Measurements from ENCODE around the gene SLIT3.
A peak's percentile ranks its signal among the peaks of the same experiment; 100 is the strongest.

Gene SLIT3

DNA sequence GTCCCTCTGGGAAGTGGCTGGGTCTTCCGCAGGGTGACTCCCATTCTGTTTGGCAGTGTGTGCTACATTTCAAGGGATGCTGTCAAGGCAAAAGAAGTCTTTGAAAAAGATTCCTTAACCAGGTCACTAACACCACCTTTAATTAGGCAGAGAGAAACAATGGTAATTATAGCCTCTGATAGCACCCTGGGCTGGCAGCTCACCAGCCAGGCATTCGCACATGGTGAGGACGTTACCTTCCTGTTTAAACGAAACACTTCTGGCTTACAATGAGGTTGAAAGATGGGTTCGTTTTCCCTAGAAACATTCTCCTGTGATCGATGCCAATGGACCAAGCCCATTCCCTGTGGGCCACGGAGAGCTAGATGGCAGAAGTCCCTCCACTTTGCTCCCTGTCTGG is 491.7 kb downstream of the SLIT3 start:
- no peak for DNase-seq

DNA sequence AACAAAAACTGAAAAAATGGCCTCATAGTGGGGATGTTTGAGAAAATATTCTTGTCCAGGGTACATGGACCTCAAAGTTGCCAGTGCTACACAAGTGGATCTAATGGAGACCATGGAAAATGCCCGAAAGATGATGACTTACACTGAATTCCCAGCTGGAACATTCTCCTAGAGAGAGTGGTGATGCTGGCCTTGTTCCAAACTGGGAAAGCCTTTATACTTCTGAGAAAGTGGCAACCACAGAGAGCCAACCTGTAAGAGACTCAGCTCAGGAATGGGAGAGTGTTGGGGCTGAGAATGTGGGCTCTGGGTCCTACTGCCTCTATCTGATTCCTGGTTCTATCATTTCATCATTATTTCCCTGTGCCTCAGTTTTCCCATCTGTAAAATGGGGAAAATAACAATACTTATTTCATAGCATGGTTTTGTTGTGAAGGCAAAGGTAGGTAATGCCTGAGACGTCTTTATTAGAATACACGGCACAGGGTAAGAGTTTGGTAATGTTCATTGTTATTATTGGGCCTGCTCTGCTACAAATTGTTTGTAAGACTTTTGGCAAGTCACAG is 492.8 kb downstream of the SLIT3 start:
- no peak for DNase-seq

DNA sequence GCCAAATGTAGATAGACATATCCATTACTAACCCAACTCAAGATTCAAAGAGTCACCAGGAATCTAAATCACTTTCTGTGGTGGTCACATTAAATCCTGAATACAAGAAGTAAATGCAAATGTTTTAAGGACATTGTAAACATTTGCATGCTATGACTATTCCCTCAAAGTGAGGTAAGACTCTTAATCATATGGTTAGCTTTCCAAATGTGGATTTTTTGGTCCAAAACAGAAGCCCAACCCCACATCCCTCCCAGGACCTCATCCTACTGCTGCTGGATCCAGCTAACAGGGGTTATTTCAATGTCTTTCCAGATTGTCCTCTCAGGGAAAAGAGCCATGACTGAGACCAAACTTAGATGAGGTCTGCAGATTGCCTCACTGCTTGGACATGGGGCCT is 493.7 kb downstream of the SLIT3 start:
- no peak for DNase-seq

DNA sequence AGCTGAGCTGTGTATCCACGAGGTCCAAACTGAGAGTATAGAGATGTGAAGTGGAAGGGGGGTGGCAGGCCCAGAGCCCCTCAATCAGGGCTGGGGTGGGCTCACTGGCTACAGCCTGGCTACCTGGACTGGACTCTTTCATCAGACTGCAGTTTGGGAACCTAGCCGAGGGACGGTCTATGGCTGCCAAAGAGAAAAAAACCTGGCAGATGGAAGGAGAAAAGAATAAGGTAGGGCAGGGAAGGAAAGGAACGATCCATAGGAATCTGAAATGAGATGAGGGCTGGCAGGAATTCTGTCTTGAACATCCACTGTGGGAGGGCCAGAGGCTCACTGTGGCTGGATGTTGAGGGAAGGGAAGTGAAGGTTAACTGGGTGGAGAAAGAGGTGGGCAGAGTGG is 497.4 kb downstream of the SLIT3 start:
- DNase-seq: no peak

DNA sequence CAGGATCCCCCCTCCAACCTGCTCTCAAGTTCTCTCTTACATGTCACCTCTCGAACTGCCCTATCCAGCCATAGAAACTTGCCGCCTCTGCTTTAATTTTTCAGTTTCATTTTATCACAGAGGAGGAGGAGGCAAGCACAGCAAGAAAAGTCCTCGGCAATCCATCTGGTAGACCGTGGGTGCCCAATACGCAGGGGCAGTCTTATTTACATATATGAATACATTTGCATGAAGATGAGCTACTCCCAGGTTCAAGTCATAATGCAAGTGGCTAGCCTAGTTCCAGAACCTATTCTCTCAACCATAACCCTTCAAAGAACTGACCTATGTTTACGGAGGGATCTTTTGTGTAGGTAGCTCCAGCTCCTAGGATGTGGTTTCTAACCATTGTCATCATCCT is 498.6 kb downstream of the SLIT3 start:
- DNase-seq: no peak

DNA sequence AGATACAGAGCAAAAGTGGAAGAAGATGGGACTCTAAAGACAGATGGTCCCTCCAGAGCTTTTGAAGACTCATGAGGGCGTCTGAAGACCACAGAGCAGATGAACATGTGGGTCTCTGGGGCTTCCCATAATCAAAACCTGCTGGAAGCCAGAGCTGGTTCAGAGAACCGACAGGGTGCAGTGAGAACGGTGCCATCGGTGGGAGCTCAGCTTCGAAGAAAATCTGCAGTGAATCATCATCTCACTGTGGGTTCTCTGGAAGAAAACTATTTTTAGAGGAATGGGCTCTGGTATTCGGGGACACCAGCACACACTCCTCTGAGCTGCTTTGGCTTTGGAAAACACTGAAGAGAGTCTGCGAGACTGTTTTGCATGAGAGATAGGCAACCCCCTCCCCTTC is 499.4 kb downstream of the SLIT3 start:
- no peak for DNase-seq

DNA sequence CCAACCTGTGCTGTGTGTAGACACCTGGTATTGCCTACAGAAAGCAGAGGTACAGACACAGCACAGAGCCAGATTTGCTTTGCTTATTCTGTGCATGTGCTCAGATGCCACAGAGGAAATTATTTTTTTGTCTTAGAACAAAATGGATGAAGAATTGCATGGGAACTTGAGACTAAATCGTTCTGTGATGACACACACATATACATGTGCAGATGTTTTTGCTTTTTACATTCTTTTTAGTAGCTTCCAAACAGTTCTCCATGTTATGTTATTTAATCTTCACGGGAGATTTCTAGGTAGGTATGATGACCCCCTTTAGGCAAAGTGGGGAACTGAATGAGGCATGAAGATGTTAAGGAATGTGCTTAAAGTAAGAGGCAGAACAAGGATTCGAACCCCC is 500.2 kb downstream of the SLIT3 start:
- no peak for DNase-seq

DNA sequence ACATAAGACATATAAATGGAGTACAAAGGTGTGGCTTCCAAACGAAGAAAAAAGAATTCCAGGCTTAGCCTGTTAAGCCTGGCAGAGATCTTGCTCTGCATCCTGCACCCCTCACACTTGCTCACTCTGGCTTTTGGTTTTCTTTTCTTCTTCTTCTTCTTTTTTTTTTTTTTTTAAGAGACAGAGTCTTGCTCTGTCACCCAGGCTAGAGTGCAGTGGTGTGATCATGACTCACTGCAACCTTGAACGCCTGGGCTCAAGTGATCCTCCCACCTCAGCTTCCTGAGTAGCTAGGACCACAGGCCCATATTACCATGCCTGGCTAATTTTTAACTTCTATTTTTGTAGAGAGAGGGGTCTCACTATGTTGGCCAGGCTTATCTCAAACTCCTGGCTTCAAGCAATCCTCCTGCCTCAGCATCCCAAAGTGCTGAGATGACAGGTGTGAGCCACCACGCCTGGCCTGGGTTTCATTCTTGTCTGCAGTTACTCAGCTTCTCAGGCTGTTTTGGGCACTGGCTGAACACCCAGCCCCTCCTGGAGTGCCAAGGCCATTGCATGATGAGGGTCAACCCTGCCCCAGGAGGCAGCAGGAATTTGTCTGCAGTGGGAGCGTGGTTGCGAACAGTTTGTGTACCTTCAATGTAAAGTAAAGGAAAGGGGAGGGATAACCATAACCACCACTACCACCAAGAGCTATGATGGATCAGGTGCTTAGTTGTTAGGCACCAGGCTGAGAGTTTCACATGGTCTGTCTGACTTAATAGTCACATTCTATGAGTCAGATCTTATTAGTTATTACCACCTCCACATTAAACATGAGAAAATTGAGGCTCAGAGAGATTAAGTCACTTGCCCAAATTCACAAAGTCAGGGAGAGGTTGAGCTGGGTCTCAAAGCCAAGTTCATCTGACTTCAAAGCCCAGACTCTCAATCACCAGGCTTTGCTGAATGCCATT is 502.6 kb downstream of the SLIT3 start:
- DNase-seq: no peak

DNA sequence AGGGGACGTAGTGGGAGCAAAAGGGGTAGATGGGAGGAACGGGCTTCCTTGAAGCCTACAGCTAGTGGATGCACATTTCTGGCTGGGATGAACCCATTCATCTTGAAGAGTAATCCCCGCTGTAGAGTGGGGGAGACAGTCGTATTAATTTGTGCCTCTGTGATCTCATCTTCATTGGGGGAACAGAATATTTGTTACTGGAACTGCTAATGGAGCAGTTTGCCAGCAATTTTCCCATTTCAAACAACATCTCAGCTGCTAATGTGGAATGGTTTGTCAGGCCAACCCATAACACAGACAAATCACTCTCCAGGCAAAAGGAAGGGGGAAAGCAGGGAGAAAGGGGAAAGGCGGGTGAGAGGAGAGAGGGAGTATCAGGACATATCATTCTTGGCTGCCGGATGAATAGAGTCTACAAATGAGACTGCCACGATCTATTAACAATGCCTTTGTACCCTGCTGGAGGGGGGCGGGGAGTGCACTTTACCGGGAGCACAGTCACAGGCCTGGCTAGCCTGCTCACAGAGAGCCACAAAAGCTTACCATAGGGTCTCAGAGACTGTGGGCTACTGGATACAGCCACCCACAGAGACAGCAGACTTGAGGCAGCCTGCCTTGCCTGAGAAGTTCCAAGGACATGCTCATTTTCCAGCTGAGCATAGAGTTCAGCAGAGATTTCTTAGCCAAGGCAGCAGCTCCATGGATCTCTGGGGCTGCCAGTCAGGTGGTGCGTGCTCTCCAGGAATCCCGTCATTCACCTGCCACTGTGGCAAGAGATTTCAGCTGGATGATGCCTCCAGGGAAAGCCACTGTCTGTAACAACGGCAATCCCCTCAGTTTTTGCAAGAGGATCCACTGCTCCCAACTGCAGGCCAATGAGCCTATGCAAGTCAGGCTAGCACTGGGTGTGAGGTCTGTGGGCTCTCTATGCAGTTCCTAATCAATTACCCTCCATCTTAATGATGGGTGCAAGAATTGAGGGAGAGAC is 504.1 kb downstream of the SLIT3 start:
- no peak for DNase-seq

DNA sequence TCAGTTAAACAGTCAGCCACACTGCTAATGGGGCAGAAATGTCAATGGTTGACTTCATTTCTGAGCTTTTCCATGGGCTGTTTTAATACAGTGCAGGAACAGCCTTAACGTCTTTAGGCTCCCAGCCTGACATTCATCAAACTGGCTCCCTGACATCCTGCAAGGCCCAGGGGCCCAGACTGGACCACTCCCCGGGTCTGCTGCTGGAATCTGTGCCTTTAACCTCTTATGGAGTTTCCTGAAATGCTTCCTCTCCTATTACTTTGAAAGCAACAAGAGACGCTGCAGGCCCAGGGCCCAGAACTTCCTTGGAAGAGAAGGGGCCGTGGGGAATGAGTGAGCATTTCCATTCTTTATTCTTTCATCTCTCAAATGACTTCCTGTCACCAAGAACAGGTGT is 504.9 kb downstream of the SLIT3 start:
- DNase-seq: no peak

DNA sequence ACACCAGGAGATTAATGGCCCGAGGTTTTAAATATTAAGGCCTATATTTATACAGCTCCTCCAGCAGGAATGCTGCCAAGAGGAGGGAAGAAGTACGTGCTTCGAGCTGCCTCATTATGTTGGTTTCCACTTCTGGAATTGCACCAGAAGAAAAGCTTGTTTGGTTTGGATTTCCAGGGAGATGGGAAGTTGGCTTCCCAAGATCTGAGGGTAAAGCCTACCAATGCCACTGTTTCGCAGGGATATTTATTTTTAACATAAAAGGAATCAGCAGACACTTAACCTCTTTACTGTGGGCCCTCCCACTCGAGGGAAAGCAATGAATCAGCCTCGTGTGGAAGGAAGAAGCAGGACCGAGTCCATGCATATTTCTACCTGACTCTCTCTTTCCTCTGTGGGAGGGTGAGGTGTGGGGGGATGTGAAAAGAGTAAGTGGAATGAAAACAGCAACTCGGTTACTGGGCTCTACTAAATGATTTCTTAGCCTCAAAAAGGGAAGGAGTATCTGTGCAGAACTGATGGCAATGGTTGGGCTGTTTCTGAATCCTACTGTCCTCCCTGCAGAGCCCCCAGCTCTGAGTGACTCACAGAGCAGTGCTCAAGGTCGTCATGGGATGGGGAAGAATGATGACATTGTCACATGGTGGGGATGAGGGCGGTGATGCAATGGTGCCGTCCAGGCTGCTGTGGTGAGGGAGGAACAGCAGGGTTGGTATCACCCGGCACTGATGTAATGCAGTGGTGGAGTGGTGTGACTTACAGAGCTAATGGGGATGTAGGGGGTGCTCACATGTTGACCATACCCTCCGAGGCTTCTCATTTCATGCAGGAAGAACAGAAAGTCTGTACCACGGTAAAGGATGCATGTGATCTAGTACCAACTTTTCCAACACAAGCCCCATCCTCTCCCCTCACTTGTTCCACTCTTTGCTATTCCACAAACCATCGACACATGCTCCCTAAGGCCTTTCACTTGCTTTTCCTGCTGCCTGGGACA is 506.8 kb downstream of the SLIT3 start:
- DNase-seq: peak in 1 of 2 donors; percentile 44

DNA sequence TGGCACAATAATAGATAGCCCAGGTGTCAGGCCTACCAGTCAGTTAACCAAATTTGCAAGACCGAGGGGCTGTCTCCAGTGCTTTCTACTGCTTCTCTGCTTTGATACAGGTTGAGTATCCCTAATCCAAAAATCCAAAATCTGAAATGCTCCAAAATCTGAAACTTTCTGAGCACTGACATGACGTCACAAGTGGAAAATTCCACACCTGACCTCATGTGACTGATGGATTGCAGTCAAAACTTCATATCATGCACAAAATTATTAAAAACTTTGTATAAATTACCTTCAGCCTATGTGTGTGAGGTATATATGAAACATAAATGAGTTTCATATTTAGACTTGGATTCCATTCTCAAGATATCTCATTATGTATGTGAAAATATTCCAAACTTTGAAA is 508.3 kb downstream of the SLIT3 start:
- no peak for DNase-seq

DNA sequence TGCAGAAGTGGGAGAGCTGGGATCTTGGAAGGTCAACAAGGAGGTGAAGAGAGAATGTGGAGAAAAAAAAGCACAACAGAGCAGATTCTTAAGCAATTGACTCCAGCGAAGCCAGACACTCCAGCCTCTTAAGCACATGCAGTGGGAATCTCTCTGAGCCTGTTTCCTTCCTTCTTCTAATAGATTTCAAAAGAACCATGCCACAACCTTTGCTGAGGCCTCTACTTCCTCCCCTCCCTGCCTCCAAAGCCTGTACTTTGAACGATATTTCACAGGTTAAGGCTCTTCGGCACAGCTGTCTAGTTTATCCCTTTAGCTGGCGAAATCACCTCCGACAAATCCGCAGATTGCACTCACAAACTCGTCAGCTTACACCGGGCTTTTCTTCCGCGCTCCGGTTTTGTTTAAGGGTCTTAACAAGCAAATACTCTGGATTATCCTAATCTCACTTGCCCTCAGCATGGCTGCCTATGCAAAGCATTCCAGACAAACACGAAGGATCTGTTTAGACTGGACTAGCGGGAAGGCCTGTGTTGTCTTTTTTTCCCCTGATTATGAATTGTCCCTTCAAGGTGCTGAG is 510.2 kb downstream of the SLIT3 start:
- DNase-seq: no peak

DNA sequence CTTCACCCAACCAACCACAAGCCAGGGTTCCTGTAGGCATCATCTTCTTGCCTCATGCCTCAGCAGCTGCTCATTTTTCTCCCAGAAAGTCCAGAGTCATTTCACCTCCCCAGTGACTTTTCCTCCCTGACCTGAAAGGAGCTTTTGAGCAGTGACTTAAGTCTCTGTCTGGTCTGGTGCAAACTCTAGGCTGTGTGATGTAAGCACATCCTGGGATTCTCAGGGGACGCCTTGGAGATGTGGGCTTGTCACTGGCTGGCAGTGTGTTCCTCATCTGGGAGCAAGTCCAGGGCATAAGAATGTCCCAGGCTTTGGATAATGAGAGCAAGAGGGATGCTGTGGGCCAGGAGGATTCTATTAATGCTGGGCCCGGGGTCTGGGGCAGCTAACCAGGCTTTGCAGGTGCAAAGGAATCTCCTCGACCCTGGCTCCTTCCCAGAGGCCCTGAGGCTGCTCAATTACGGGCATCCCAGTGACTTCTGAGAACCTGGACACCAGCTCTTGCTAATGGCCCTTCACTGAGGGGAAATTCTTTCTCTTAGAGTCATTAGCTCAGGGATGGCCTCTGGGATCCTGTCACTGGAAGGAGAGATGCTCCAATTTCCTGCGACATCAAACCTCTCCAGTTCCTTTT is 510.8 kb downstream of the SLIT3 start:
- DNase-seq: no peak

DNA sequence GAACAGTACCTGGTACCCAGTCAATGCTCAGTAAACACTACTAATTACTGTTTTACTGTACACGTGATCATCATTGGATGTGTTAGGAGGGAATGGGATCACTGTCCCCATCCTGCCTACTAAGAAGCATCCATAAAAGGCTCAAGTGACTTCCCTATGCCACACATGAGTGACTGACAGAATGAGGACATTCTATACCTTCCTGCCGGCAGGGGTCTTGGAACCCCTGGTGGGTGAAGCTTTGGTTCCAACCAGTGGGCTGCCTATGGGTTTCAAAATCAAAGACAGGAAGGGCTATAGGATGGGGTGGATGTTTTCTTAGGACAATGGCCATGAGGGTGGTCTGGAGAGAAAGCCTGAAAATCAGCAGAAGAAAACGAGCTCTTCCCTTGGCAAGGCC is 512.2 kb downstream of the SLIT3 start:
- no peak for DNase-seq

DNA sequence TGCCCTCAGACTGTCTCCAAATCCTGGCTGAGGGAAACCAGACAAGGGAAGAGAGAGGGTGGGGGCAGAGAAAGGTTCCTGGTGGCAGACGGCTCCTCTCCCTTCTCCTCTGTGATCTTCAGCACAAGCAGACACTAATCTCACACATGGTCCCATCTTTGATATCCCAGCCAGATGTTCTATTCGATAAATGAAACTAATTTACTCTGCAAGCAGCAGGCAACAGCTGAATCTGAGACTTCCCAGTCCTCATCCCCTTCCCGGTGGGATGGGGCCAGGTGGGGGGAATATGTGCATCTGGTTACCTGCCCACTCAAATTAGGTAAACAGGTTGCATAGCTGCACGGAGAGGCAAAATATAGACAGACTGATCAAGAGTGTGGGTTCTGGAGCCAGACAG is 512.8 kb downstream of the SLIT3 start:
- no peak for DNase-seq

DNA sequence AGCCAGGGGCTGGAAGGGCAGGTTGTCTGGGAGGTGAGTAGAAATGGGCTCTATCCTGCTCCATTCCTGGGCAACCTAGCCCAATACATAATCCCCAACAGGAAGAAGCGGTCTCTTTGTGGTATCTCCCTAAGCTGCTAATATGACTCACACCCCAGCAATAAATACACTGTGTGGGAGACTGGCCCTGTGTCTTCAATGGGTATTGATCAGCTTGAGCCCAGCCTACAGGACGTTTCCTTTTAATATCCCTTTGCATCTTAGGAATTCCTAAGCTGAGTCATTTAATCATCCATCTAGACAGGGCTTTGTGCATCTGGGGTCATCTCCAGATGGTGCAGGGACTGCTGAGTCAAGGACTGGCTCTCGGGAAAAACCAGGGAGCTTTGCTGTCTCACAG is 514.8 kb downstream of the SLIT3 start:
- DNase-seq: no peak

DNA sequence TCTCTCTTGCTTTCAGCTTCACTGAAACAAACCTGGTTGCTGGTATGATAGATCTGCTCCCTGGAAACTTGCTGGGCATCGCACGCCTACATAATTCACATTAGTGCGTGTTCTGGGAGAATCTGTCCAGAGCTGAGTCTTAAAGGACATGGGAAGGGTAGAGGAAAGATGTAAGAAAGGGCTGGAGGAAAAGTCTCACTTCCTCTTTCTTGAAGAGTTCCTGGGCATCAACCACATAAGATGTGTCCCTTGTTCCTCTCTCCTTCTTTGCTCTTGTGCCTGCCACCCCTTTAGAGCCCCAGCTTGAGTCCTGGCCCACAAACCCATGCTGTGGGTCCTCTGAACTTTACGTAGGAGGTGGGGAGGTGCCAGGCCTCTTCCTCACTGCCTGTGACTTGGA is 516.5 kb downstream of the SLIT3 start:
- no peak for DNase-seq

DNA sequence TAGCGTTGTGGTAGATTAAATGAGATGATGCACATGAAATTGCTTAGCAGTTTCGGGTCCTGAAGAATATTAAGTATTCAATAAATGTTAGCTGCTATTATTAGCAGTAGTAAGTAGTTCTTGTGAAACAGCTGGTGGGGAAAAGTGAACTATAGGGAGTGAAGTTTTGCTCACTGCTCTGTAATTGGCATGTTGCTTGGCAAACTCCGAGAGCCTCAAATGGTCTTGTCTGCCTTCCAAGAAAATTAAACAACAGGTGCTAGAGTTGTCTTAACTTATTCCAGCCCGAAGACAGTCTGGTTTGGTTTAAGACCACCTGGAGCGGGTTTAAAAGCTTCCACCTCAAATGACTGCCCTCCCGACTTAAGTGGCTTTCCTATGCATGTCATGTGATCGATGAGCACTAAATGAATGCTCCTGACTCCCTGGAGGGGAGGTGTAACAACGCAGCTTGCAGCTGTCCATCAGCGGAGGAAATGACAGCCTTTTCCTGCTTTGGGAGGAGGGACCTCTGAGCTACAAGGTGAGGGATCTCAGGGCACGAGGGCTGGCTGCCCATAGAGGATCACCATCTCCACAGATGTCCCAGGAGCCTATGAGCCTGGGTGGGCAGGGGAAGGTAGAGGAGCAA is 518.9 kb downstream of the SLIT3 start:
- DNase-seq: no peak

DNA sequence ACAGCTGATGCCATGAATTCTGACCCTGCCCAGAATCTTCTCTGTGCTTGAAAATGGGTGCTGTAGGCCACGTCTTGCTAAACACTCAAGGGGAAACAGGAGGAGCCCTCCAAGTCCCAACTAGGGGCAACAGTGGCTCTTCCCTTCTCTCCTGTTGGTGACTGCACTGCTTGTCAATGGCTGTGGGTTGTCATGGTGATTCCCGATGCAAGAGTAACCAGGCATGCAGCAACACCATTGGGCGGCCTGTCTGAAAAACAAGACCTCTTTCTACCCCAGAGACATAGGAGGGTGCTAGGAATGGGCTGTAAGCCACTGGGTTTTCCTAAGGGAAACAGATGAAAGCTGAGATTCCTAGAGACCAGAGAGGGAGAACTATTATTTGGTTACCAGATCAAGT is 520.1 kb downstream of the SLIT3 start:
- DNase-seq: no peak

DNA sequence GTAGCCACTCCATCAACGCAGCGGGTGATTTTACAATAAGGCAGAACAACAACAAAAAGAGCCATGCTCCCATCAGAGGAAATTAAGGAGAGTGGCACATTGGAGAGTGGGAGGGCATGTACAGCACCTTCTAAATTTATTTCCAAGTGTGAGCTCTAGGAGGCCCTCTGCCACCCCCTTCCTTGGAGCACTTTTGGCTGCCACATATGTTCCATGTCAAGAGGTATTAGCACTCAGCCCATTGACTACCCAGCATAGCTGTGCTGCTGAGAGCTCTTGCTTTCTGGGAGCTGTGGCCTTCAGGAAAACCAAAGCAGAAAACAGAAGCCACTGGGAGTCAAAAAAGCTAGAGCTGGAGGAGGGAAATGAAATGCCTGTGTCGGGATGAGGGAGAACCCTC is 521.6 kb downstream of the SLIT3 start:
- DNase-seq: no peak
